Gastrocnemius medialis (tissue), 4 donors: Measurements from ENCODE around the gene SLC18B1. TPM values are rescaled to one million over a fixed set of nuclear protein-coding genes. Genes with fewer than 3 reads are reported as not detected.

Experiments used
- ATAC-seq, 2 donors: fragments of 150-250 bp; one replicate each; pipeline ENCODE4 v1.9.1; 2016
- DNase-seq, 2 donors: peaks; one replicate each; pipeline ENCODE4 v3.0.0-alpha.2; 2019
- H3K27ac ChIP-seq, 4 donors: fragments of 200-600 bp; sonication (generic); 1 replicate in 1 of 4; 2 replicates in 3 of 4; pipeline ENCODE4 v1.5.1; 2016 to 2018; ENCODE audit warnings: mild to moderate bottlenecking in 2 of 4, moderate library complexity in 1 of 4
- H3K27me3 ChIP-seq, 3 donors: fragments of 200-600 bp; sonication (generic) in 2 of 3; 1 replicate in 1 of 3; 2 replicates in 2 of 3; pipeline versions ENCODE4 v1.5.1 to v1.6.0; 2016 to 2019; ENCODE audit warnings: mild to moderate bottlenecking in 1 of 3, moderate library complexity in 1 of 3
- H3K36me3 ChIP-seq, 2 donors: fragments of 200-600 bp; sonication (generic) in 1 of 2; one replicate each; pipeline ENCODE4 v1.5.1; 2017 to 2018
- H3K4me1 ChIP-seq, 2 donors: fragments of 200-600 bp; sonication (generic) in 1 of 2; one replicate each; pipeline ENCODE4 v1.5.1; 2016 to 2017; ENCODE audit warnings: mild to moderate bottlenecking in 2 of 2
- H3K4me3 ChIP-seq, 4 donors: fragments of 200-600 bp; sonication (generic) in 3 of 4; 1 replicate in 1 of 4; 2 replicates in 3 of 4; pipeline ENCODE4 v1.5.1; 2016 to 2019; ENCODE audit warnings: mild to moderate bottlenecking in 2 of 4
- H3K9me3 ChIP-seq, 3 donors: fragments of 200-600 bp; sonication (generic) in 2 of 3; 1 replicate in 1 of 3; 2 replicates in 2 of 3; pipeline ENCODE4 v1.5.1; 2016 to 2019
- POLR2A ChIP-seq, 2 donors: fragments of 450-650 bp; IDR thresholded peaks; one replicate each; pipeline ENCODE4 v1.6.1; 2017; ENCODE audit warnings: antibody characterized with exemption in 2 of 2, mild to moderate bottlenecking in 2 of 2, moderate library complexity in 2 of 2
- in situ Hi-C, 4 donors: fragments of 200-750 bp; cut with MboI; loops; one replicate each; pipeline versions ENCODE4 v1.15.0 to v1.8.0; 2017; ENCODE audit warnings: low sequenced_read_pairs in 4 of 4
- intact Hi-C: fragments of 100-400 bp; cut with DNase I; formaldehyde crosslinking; loops from one replicate; pipeline ENCODE4 v1.15.1; 2023; ENCODE audit warnings: low total_unique reads
- total RNA-seq, 4 donors: library from RNA; depleted of rRNA; stranded (reverse); fragments of >200 nt; gene quantifications; one replicate each; pipeline versions ENCODE4 v1.1.0 to v1.2.3, GENCODE V29; 2016
- TF ChIP-seq, protein P1 (sequence below), 5 experiments: fragments of 450-650 bp in 3 of 5; fragments of 200-600 bp in 2 of 5; sonication (generic) in 2 of 5; IDR thresholded peaks in 4 of 5; conservative IDR thresholded peaks in 1 of 5; 1 replicate in 4 of 5; 2 replicates in 1 of 5; pipeline ENCODE4 v1.5.1; 2016 to 2019; ENCODE audit warnings: antibody characterized with exemption in 5 of 5, mild to moderate bottlenecking in 3 of 5, moderate library complexity in 3 of 5

Gene SLC18B1
- total RNA-seq, 4 donors from 2014 or later = 0.58 to 7.4 (median 1.5) TPM

DNA sequence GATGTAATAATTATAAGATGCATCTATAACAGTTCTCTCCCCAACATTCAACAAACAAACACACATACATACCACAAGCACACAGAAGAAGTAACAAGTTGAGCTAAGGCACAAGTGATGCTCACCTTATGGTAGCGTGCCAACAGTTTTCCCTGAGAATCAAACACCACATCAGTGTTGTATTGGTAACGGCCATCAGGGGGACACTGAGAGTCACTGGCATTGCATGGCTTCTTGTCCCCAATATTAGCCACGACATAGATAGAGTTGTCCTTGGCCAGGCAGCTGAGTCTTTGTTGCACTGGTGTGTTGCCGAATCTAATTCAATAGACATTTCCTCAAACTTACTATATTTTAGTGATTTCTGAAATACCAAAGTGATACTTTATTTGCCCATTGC, 69.8 kb downstream of the SLC18B1 start:
- no peak for ATAC-seq
- H3K36me3 ChIP-seq = no peaks in the 10 kb centered on the region
- H3K27ac ChIP-seq = no peak overlapping the region
- H3K9me3 ChIP-seq = no peaks in the 10 kb centered on the region
- intact Hi-C loops = no loop called here
- in situ Hi-C loops = no loop called here
- H3K4me1 ChIP-seq = no peaks in the 10 kb centered on the region
- TF ChIP-seq, protein P1, sequence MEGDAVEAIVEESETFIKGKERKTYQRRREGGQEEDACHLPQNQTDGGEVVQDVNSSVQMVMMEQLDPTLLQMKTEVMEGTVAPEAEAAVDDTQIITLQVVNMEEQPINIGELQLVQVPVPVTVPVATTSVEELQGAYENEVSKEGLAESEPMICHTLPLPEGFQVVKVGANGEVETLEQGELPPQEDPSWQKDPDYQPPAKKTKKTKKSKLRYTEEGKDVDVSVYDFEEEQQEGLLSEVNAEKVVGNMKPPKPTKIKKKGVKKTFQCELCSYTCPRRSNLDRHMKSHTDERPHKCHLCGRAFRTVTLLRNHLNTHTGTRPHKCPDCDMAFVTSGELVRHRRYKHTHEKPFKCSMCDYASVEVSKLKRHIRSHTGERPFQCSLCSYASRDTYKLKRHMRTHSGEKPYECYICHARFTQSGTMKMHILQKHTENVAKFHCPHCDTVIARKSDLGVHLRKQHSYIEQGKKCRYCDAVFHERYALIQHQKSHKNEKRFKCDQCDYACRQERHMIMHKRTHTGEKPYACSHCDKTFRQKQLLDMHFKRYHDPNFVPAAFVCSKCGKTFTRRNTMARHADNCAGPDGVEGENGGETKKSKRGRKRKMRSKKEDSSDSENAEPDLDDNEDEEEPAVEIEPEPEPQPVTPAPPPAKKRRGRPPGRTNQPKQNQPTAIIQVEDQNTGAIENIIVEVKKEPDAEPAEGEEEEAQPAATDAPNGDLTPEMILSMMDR (IDR thresholded peaks at IDR 0.05 in 4 of 5, conservative IDR thresholded peaks at IDR 0.05 in 1 of 5) = no peak
- no peak for TF ChIP-seq POLR2A (IDR thresholded peaks at IDR 0.05)
- no peaks in the 10 kb centered on the region for H3K27me3 ChIP-seq
- DNase-seq = no peak
- H3K4me3 ChIP-seq = no peak overlapping the region

GRCh38 chr6:132726608-132726975, 71.8 kb downstream of the SLC18B1 start:
- DNase-seq (no peak), ATAC-seq (no peak)
- H3K27me3 ChIP-seq = no peaks in the 10 kb centered on the region
- no peaks in the 10 kb centered on the region for H3K9me3 ChIP-seq
- H3K27ac ChIP-seq = no peak overlapping the region
- TF ChIP-seq POLR2A (IDR thresholded peaks at IDR 0.05) = no peak
- TF ChIP-seq, protein P1 (IDR thresholded peaks at IDR 0.05 in 4 of 5, conservative IDR thresholded peaks at IDR 0.05 in 1 of 5) = no peak
- no peaks in the 10 kb centered on the region for H3K4me1 ChIP-seq
- H3K4me3 ChIP-seq = no peak overlapping the region
- H3K36me3 ChIP-seq = no peaks in the 10 kb centered on the region
- in situ Hi-C loops (no loop called here), intact Hi-C loops (no loop called here)

DNA sequence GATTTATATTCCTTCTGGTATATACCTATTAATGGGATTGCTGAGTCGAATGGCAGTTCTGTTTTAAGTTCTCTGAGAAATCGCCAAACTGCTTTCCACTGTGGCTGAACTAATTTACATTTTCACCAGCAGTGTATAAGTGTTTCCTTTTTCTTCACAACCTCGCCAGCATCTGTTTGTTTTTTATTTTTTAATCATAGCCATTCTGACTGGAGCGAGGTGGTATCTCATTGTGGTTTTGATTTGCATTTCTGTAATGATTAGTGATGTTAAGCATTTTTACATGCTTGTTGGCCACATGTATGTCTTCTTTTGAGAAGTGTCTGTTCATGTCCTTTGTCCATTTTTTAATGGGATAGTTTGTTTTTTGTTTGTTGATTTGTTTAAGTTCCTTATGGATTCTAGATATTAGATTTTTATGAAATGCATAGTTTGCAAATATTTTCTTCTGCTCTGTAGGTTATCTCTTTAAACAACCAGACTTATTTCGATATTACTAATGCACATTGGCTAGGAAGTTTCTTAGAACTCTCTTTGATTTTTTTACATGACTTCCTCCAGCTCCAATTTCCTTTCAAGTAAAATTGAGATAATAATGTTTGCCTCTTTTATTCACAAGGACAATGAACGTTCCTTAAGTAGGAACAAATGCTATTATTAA, 72.4 kb downstream of the SLC18B1 start:
- Histone ChIP-seq H3K9me3 (no peaks in the 10 kb centered on the region), H3K27ac (no peak overlapping the region), H3K27me3 (no peaks in the 10 kb centered on the region), H3K4me1 (no peaks in the 10 kb centered on the region), H3K4me3 (no peak overlapping the region), H3K36me3 (no peaks in the 10 kb centered on the region)
- ATAC-seq = no peak
- no peak for DNase-seq
- intact Hi-C loops = no loop called here
- in situ Hi-C loops = no loop called here
- TF ChIP-seq, protein P1 (IDR thresholded peaks at IDR 0.05 in 4 of 5, conservative IDR thresholded peaks at IDR 0.05 in 1 of 5) = no peak
- no peak for TF ChIP-seq POLR2A (IDR thresholded peaks at IDR 0.05)

DNA sequence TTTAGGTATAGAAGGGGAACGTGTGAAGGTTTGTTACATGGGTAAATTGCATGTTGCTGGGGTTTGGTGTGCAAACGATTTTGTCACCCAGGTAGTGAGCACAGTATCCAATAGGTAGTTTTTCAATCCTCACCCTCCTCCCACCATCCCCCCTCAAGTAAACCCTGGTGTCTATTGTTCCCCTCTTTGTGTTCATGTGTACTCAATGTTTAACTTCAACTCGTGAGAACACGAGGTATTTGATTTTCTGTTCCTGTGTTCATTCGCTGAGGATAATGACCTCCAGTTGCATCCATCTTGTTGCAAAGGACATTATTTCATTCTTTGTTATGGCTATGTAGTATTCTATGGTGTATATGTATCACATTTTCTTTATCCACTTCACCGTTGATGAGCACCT, 73.0 kb downstream of the SLC18B1 start:
- DNase-seq (no peak), ATAC-seq (no peak)
- no peak for TF ChIP-seq POLR2A (IDR thresholded peaks at IDR 0.05)
- TF ChIP-seq, protein P1 (IDR thresholded peaks at IDR 0.05 in 4 of 5, conservative IDR thresholded peaks at IDR 0.05 in 1 of 5) = no peak
- Histone ChIP-seq H3K4me1 (no peaks in the 10 kb centered on the region), H3K27me3 (no peaks in the 10 kb centered on the region), H3K4me3 (no peak overlapping the region), H3K27ac (no peak overlapping the region), H3K36me3 (no peaks in the 10 kb centered on the region), H3K9me3 (no peaks in the 10 kb centered on the region)
- in situ Hi-C loops = no loop called here
- intact Hi-C loops = no loop called here
